ENCODE measurements around the gene EYS.

Gene EYS

GRCh38 chr6:64143101-64143500, 1563.9 kb downstream of the EYS start:
- H3K27ac Mint-ChIP-seq = no peak overlapping the region
- ATAC-seq (no peak), DNase-seq (no peak)
- no peaks in the 10 kb centered on the region for H3K27me3 Mint-ChIP-seq
- peaks cover 8% of the 10 kb centered on the region in 2 donors for H3K9me3 Mint-ChIP-seq
- H3K4me3 Mint-ChIP-seq = no peak overlapping the region
- H3K4me1 Mint-ChIP-seq = no peaks in the 10 kb centered on the region

GRCh38 chr6:64141680-64142079, 1565.3 kb downstream of the EYS start:
- Mint-ChIP-seq H3K27me3 (no peaks in the 10 kb centered on the region), H3K9me3 (peaks cover 8% of the 10 kb centered on the region in 2 donors), H3K4me1 (no peaks in the 10 kb centered on the region), H3K4me3 (no peak overlapping the region), H3K27ac (no peak overlapping the region)
- no peak for DNase-seq
- ATAC-seq = no peak

- Mint-ChIP-seq H3K4me1 (no peaks in the 10 kb centered on the region), H3K27me3 (no peaks in the 10 kb centered on the region), H3K4me3 (no peak overlapping the region), H3K27ac (no peak overlapping the region), H3K9me3 (peaks cover 9% of the 10 kb centered on the region in 2 donors)
- ATAC-seq (no peak), DNase-seq (no peak)
These were observed 1578.6 kb downstream of the EYS start for GRCh38 chr6:64128301-64129024.

GRCh38 chr6:64123761-64124633, 1583.0 kb downstream of the EYS start:
- Mint-ChIP-seq H3K9me3 (peaks cover 9% of the 10 kb centered on the region in 2 donors), H3K4me3 (no peak overlapping the region), H3K27me3 (no peaks in the 10 kb centered on the region), H3K27ac (no peak overlapping the region), H3K4me1 (no peaks in the 10 kb centered on the region)
- no peak for DNase-seq
- ATAC-seq = no peak

GRCh38 chr6:64122712-64123375, 1584.2 kb downstream of the EYS start:
- Mint-ChIP-seq H3K4me1 (no peaks in the 10 kb centered on the region), H3K27ac (no peak overlapping the region), H3K4me3 (no peak overlapping the region), H3K27me3 (no peaks in the 10 kb centered on the region), H3K9me3 (peaks cover 9% of the 10 kb centered on the region in 2 donors)
- ATAC-seq (no peak), DNase-seq (no peak)

GRCh38 chr6:64121011-64121565, 1585.9 kb downstream of the EYS start:
- no peak overlapping the region for H3K4me3 Mint-ChIP-seq
- ATAC-seq = no peak
- no peak for DNase-seq
- no peak overlapping the region for H3K27ac Mint-ChIP-seq
- H3K27me3 Mint-ChIP-seq = no peaks in the 10 kb centered on the region
- peaks cover 18 to 21% of the 10 kb centered on the region in 2 donors for H3K9me3 Mint-ChIP-seq
- no peaks in the 10 kb centered on the region for H3K4me1 Mint-ChIP-seq

GRCh38 chr6:64113704-64114103, 1593.3 kb downstream of the EYS start:
- Mint-ChIP-seq H3K4me1 (no peaks in the 10 kb centered on the region), H3K27ac (no peak overlapping the region), H3K27me3 (no peaks in the 10 kb centered on the region), H3K9me3 (peaks cover 16 to 18% of the 10 kb centered on the region in 2 donors), H3K4me3 (no peak overlapping the region)
- DNase-seq = no peak
- no peak for ATAC-seq

- no peaks in the 10 kb centered on the region for H3K4me1 Mint-ChIP-seq
- no peaks in the 10 kb centered on the region for H3K27me3 Mint-ChIP-seq
- ATAC-seq = no peak
- no peak overlapping the region for H3K27ac Mint-ChIP-seq
- no peak overlapping the region for H3K4me3 Mint-ChIP-seq
- H3K9me3 Mint-ChIP-seq = no peaks in the 10 kb centered on the region
- DNase-seq = no peak
These were observed 1603.0 kb downstream of the EYS start for GRCh38 chr6:64104051-64104450.

- Mint-ChIP-seq H3K27me3 (no peaks in the 10 kb centered on the region), H3K27ac (no peak overlapping the region), H3K4me3 (no peak overlapping the region), H3K4me1 (no peaks in the 10 kb centered on the region), H3K9me3 (no peaks in the 10 kb centered on the region)
- DNase-seq (no peak), ATAC-seq (no peak)
These were observed 1603.5 kb downstream of the EYS start for GRCh38 chr6:64103480-64103879.

- no peak overlapping the region for H3K27ac Mint-ChIP-seq
- H3K4me3 Mint-ChIP-seq = no peak overlapping the region
- H3K9me3 Mint-ChIP-seq = no peaks in the 10 kb centered on the region
- H3K27me3 Mint-ChIP-seq = no peaks in the 10 kb centered on the region
- no peaks in the 10 kb centered on the region for H3K4me1 Mint-ChIP-seq
- ATAC-seq (no peak), DNase-seq (no peak)
These were observed 1606.2 kb downstream of the EYS start for GRCh38 chr6:64100702-64101303.

GRCh38 chr6:64090352-64090751, 1616.7 kb downstream of the EYS start:
- H3K9me3 Mint-ChIP-seq = peaks cover 17 to 25% of the 10 kb centered on the region in 2 donors
- no peak for ATAC-seq

GRCh38 chr6:64085126-64085525, 1621.9 kb downstream of the EYS start:
- no peaks in the 10 kb centered on the region for H3K4me1 Mint-ChIP-seq
- no peak overlapping the region for H3K4me3 Mint-ChIP-seq
- H3K9me3 Mint-ChIP-seq = peaks cover 5 to 14% of the 10 kb centered on the region in 2 donors
- no peak for DNase-seq
- no peak for ATAC-seq
- no peaks in the 10 kb centered on the region for H3K27me3 Mint-ChIP-seq
- no peak overlapping the region for H3K27ac Mint-ChIP-seq

More at GRCh38 chr6:64090352-64090751, 1616.7 kb downstream of the EYS start:
- DNase-seq = no peak
- Mint-ChIP-seq H3K4me3 (no peak overlapping the region), H3K27me3 (no peaks in the 10 kb centered on the region), H3K4me1 (no peaks in the 10 kb centered on the region), H3K27ac (no peak overlapping the region)

- no peak overlapping the region for H3K4me3 Mint-ChIP-seq
- ATAC-seq = no peak
- H3K9me3 Mint-ChIP-seq = peaks cover 5 to 7% of the 10 kb centered on the region in 2 donors
These were observed 1622.8 kb downstream of the EYS start for GRCh38 chr6:64084185-64084663.

GRCh38 chr6:64083261-64083660, 1623.8 kb downstream of the EYS start:
- no peaks in the 10 kb centered on the region for H3K4me1 Mint-ChIP-seq
- H3K27me3 Mint-ChIP-seq = no peaks in the 10 kb centered on the region
- ATAC-seq (no peak), DNase-seq (no peak)
- H3K27ac Mint-ChIP-seq = no peak overlapping the region
- no peak overlapping the region for H3K4me3 Mint-ChIP-seq
- H3K9me3 Mint-ChIP-seq = peaks cover 5 to 7% of the 10 kb centered on the region in 2 donors

More at GRCh38 chr6:64084185-64084663, 1622.8 kb downstream of the EYS start:
- no peak for DNase-seq
- H3K4me1 Mint-ChIP-seq = no peaks in the 10 kb centered on the region
- no peaks in the 10 kb centered on the region for H3K27me3 Mint-ChIP-seq
- no peak overlapping the region for H3K27ac Mint-ChIP-seq

- H3K27ac Mint-ChIP-seq = no peak overlapping the region
- peaks cover 5 to 7% of the 10 kb centered on the region in 2 donors for H3K9me3 Mint-ChIP-seq
- H3K27me3 Mint-ChIP-seq = no peaks in the 10 kb centered on the region
- DNase-seq (no peak), ATAC-seq (no peak)
- H3K4me1 Mint-ChIP-seq = no peaks in the 10 kb centered on the region
- no peak overlapping the region for H3K4me3 Mint-ChIP-seq
These were observed 1625.6 kb downstream of the EYS start for GRCh38 chr6:64081453-64081852.
